Inflammatory macrophage (primary cell): Measurements from ENCODE around the gene SPACA1.

Experiments
- DNase-seq, 2 donors: peaks; one replicate each; pipeline ENCODE4 v3.0.0-alpha.2; 2020 to 2022

The SPACA1 gene

GRCh38 chr6:88107241-88107640 lies 59.6 kb downstream of the SPACA1 start:
- no peak for DNase-seq

DNA sequence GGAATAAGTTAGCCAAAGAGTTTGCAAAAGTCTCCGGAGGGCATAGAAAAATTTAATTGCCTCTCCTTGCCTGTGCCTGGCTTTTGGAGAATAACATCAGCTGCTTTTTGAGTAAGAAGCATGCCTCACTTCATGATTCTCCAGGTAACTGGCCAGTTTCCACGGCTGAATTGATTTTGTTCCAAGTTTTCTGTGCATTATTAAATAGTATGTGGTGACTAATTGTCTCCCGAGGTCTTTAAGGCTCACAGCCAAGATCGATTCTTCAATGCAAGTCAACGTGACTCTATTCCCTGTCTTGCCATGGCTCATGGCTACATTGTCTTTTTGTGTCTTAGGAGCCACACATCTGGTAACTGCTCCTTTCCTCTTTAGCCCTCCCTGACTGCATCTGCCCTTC lies 64.3 kb downstream of the SPACA1 start:
- no peak for DNase-seq

DNA sequence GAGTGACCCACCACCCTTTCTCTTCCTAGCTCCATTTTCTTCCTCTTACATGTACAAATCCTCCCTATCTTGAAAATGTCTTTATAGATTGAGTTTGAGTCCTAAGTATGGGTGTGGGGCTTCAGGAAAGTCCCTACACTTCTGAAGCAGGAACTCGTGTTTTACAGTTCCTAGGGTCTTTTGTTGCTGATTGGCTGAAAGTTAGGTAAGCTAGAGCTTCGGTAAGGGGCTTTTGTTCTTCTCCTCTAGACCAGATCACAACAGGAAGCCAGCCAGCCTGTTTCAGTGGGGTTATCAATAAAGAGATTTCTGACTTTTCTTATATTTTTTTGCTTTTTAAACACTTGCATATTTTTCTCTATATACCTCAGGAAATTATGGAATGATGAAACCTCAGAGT lies 67.2 kb downstream of the SPACA1 start:
- no peak for DNase-seq

DNA sequence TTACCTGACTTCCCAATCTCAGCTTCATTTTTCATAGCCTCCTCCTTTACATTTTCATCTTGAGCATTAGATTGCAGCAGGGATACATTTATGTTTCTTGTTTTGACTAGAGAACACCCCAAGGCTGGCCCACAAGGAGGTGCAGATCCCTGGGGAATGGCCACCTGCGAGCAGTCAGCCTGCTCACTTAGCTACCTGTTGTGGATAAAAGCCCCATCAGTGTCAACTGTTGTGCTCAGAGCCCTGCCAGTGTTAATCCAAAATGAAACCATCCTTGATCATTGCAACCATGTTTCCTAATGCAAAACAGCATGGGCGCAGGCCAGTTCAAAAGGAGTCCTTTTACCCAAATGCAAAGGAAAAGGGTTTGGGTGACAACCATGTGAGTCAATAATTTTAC lies 67.7 kb downstream of the SPACA1 start:
- DNase-seq = no peak

GRCh38 chr6:88116276-88116675 lies 68.6 kb downstream of the SPACA1 start:
- no peak for DNase-seq
